ENCODE data around the gene PSMG4. TPM values are rescaled to one million over a fixed set of nuclear protein-coding genes. Genes with fewer than 3 reads are reported as not detected.

PSMG4 gene
- total and polyA plus RNA-seq, 2 donors (not counting 3 experiments of a cell fraction or from before 2014, with no cell fraction given): 31.4 to 46.0 TPM

GRCh38 chr6:3245216-3245615 lies 13.5 kb upstream of the PSMG4 start:
- DNase-seq (ENCODE audit: low read depth, low spot score) (no peak), FAIRE-seq (no peak)
- H3K79me2 ChIP-seq (ENCODE audit: control insufficient read depth, insufficient read depth, low read length): no peaks in the 10 kb centered on the region
- H3K4me1 ChIP-seq (ENCODE audit: control insufficient read depth, extremely low read depth, insufficient read depth, low read length): no peaks in the 10 kb centered on the region
- ChIA-PET POLR2A (no interaction called here), CTCF (no interaction called here)
- no peak overlapping the region for H3K9ac ChIP-seq (replicated peaks; ENCODE audit: extremely low read depth, insufficient read depth, low read length)
- no peak overlapping the region for H3K27ac ChIP-seq (ENCODE audit: insufficient read depth, low read depth, low read length)
- dilution Hi-C loops (cut with MboI; ENCODE audit: extremely low pct_ligation_motif_present, low sequenced_read_pairs): no loop called here
- H3K4me2 ChIP-seq (ENCODE audit: insufficient read depth, low read length): no peak overlapping the region
- no peaks in the 10 kb centered on the region for H3K9me3 ChIP-seq (replicated peaks; ENCODE audit: control insufficient read depth, insufficient read depth, low read length)
- H3K4me3 ChIP-seq (replicated peaks in 1 of 3; ENCODE audit: insufficient read depth in 1 of 3, low read depth in 1 of 3, low read length in 3 of 3): no peak overlapping the region
- intact Hi-C loops (cut with micrococcal nuclease): no loop called here
- no peak overlapping the region for H2AFZ ChIP-seq (ENCODE audit: low read depth, low read length)
- H4K20me1 ChIP-seq (replicated peaks; ENCODE audit: control insufficient read depth, extremely low read depth, insufficient read depth, low read length): no peaks in the 10 kb centered on the region
- BruUV-seq (replicated peaks): no TSS peak
- peaks cover 18 to 24% of the 10 kb centered on the region in 2 experiments for H3K27me3 ChIP-seq (ENCODE audit: control insufficient read depth in 2 of 2, insufficient read depth in 2 of 2, low read length in 2 of 2)
- no peak for TF ChIP-seq JUN (IDR thresholded peaks at IDR 0.05; ENCODE audit: borderline replicate concordance, insufficient read depth, insufficient read length, low read depth)
- no peak for TF ChIP-seq FOS (IDR thresholded peaks at IDR 0.05; ENCODE audit: borderline replicate concordance, insufficient read depth, low read length)
- no peak for TF ChIP-seq POLR2AphosphoS5 (IDR thresholded peaks at IDR 0.05; ENCODE audit: insufficient read depth, low read depth, low read length)
- TF ChIP-seq, protein P1, sequence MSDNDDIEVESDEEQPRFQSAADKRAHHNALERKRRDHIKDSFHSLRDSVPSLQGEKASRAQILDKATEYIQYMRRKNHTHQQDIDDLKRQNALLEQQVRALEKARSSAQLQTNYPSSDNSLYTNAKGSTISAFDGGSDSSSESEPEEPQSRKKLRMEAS (IDR thresholded peaks at IDR 0.05; ENCODE audit: insufficient read depth, insufficient read length): no peak
- no peak for TF ChIP-seq GATA2 (IDR thresholded peaks at IDR 0.05; ENCODE audit: insufficient read depth, insufficient read length, low read depth, low read length)
- no peak for TF ChIP-seq MYC (IDR thresholded peaks at IDR 0.05; ENCODE audit: low read depth, low read length)
- no peak for TF ChIP-seq EZH2 (IDR thresholded peaks at IDR 0.05; ENCODE audit: borderline replicate concordance, low read depth, low read length, severe bottlenecking)
- TF ChIP-seq CTCF (IDR thresholded peaks at IDR 0.05; ENCODE audit: extremely low read depth in 1 of 2, insufficient read depth in 1 of 2, low read depth in 1 of 2, low read length in 2 of 2): no peak
- no peak for TF ChIP-seq POLR2A (IDR thresholded peaks at IDR 0.05; ENCODE audit: low read depth, low read length)
- H3K9me1 ChIP-seq (replicated peaks; ENCODE audit: control insufficient read depth, extremely low read depth, insufficient read depth, low read length): no peaks in the 10 kb centered on the region
- no peaks in the 10 kb centered on the region for H3K36me3 ChIP-seq (ENCODE audit: control insufficient read depth in 2 of 2, extremely low read depth in 1 of 2, insufficient read depth in 2 of 2, low read length in 2 of 2)
